ENCODE measurements around the gene APOA4.

DNA sequence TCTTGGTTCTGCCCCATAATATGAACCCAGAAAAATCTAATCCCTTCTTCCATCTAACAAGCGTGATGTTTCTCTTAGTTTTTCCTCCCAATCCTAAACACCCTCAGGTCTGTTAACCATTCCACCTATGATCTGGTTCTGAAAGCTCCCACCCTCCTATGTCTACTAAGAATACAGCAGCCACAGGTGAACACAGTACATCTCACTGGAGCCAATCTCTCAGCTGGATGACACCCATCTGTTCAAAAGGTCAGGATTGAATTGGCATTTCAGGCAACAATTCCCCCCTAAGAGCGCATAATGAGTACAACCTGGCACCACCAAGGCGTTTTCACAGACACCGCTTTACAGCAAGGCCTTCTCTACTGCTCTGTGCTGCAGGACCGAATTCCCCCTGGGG, 33.3 kb upstream of the APOA4 start:
- TF ChIP-seq CTCF (conservative IDR thresholded peaks at IDR 0.05; ENCODE audit: low read depth in 2 of 2) (no peak), POLR2AphosphoS5 (IDR thresholded peaks at IDR 0.05; ENCODE audit: low read depth) (no peak), EZH2 (IDR thresholded peaks at IDR 0.05; ENCODE audit: low read depth, unreplicated experiment) (no peak)
